GM12873 (cell line): ENCODE data around the gene KLHL42.

Experiments used
- CTCF ChIP-seq: IDR thresholded peaks from 2 replicates; pipeline ENCODE4 v1.5.1; 2012; ENCODE audit warnings: low read depth, mild to moderate bottlenecking, moderate library complexity, low read length, control low read depth; ENCODE audit not compliant: insufficient read depth; ENCODE audit errors: missing control alignments

Gene KLHL42

GRCh38 chr12:27751386-27752047 is 28.5 kb upstream of the KLHL42 start:
- TF ChIP-seq CTCF: no peak

- TF ChIP-seq CTCF: no peak
Measured at GRCh38 chr12:27754795-27755194, 25.2 kb upstream of the KLHL42 start.

DNA sequence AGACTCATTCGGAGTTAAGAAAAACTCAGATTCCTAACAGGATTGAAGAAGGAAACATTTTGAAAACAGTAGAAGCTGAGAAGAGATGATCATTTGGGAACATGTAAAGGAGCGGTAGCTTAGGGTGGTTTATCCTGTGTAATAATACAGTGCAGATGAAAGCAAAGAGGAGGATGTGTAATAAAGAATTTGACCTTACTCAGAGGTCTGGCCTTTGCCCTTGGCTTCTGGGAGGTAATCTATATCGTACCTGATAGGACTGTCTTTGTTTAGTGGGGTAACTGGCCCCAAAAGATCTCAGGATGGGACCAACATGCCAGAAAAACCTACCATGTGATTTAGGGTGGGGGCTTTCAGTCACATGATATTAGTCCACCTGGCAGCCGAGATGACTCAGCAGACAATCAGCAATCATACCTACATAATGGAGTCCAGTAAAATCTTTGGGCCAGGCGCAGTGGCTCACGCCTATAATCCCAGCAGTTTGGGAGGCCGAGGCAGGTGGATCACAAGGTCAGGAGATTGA is 23.3 kb upstream of the KLHL42 start:
- TF ChIP-seq CTCF: no peak

DNA sequence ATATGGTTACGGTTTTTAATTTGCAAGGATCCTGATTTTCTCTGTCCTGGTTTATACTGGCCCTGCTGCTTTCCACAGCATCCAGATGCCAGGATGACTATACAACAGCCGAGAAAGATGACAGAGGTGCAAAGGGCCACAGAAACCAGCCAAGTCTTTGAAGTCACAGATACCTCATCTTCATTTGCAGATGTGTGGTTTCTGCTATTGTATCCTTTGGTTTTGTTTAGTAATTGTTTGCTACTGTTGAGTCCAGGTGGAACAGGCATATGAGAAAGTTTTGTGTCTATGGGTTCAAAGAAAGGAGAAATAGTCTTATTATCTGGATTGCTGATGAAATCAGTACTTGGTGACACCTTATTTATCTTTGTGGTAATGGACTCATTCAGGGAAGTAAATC is 17.3 kb upstream of the KLHL42 start:
- no peak for TF ChIP-seq CTCF

GRCh38 chr12:27766587-27766986 is 13.4 kb upstream of the KLHL42 start:
- no peak for TF ChIP-seq CTCF

GRCh38 chr12:27769142-27769673 is 10.8 kb upstream of the KLHL42 start:
- no peak for TF ChIP-seq CTCF

- TF ChIP-seq CTCF: no peak
Measured at GRCh38 chr12:27771481-27772327, 8.3 kb upstream of the KLHL42 start.
